ENCODE results near the gene ILKAP. TPM values are rescaled to one million over a fixed set of nuclear protein-coding genes. Genes with fewer than 3 reads are reported as not detected.

ILKAP gene
- polyA plus RNA-seq, 1 of the 3 experiments (the other 2 are of a cell fraction): 49.2 TPM

DNA sequence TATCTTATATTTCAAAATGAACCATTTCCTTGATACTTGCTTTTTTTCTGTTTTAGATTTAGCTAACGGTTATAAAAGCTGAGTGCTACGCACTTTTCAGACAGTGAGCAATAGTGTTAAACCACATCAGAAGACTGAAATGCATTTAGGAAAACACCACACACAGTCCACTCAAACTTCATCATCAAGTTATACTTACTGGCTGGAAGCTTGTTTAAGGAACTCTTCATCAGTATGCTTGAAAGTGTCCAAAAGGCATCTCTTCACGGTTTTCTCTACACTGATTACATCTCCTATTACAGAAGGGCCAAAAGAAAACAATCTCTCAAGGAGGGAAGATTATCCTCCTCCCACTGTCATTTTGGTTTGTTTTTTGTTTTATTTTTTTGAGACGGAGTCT, 19.7 kb downstream of the ILKAP start:
- WGBS (ENCODE audit: low lambda C conversion rate): 91% methylated on average over 4 of the region's 4 CpGs
- TF ChIP-seq TAF1 (IDR thresholded peaks at IDR 0.05; ENCODE audit: borderline replicate concordance, low read depth, low read length): no peak
- no peak for TF ChIP-seq TCF12 (IDR thresholded peaks at IDR 0.05)
- no peak for TF ChIP-seq FOSL2 (IDR thresholded peaks at IDR 0.05; ENCODE audit: borderline replicate concordance, low read depth)
- TF ChIP-seq MXI1 (IDR thresholded peaks at IDR 0.05; ENCODE audit: low read depth, low read length): no peak
- TF ChIP-seq JUND (IDR thresholded peaks at IDR 0.05): no peak
- TF ChIP-seq RFX5 (IDR thresholded peaks at IDR 0.05; ENCODE audit: low read length): no peak
- TF ChIP-seq, protein P1, sequence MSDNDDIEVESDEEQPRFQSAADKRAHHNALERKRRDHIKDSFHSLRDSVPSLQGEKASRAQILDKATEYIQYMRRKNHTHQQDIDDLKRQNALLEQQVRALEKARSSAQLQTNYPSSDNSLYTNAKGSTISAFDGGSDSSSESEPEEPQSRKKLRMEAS (IDR thresholded peaks at IDR 0.05; ENCODE audit: low read depth): no peak
- TF ChIP-seq NFIC (IDR thresholded peaks at IDR 0.05; ENCODE audit: borderline replicate concordance): no peak
- TF ChIP-seq GATA2 (CRISPR knock-in tag; IDR thresholded peaks at IDR 0.05): no peak
- TF ChIP-seq EP300 (IDR thresholded peaks at IDR 0.05; ENCODE audit: borderline replicate concordance in 1 of 2, low read depth in 1 of 2, low read length in 1 of 2): no peak
- no peak for TF ChIP-seq EZH2phosphoT487 (IDR thresholded peaks at IDR 0.05; ENCODE audit: borderline replicate concordance, low read depth)
- TF ChIP-seq, protein P2, sequence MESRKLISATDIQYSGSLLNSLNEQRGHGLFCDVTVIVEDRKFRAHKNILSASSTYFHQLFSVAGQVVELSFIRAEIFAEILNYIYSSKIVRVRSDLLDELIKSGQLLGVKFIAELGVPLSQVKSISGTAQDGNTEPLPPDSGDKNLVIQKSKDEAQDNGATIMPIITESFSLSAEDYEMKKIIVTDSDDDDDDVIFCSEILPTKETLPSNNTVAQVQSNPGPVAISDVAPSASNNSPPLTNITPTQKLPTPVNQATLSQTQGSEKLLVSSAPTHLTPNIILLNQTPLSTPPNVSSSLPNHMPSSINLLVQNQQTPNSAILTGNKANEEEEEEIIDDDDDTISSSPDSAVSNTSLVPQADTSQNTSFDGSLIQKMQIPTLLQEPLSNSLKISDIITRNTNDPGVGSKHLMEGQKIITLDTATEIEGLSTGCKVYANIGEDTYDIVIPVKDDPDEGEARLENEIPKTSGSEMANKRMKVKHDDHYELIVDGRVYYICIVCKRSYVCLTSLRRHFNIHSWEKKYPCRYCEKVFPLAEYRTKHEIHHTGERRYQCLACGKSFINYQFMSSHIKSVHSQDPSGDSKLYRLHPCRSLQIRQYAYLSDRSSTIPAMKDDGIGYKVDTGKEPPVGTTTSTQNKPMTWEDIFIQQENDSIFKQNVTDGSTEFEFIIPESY (IDR thresholded peaks at IDR 0.05; ENCODE audit: borderline replicate concordance, low read depth): no peak
- Histone ChIP-seq H3K27ac (ENCODE audit: low read depth in 2 of 2, low read length in 1 of 2) (no peak overlapping the region), H3K9me2 (no peaks in the 10 kb centered on the region), H3K27me3 (ENCODE audit: insufficient read depth) (no peaks in the 10 kb centered on the region), H2AFZ (ENCODE audit: low read depth) (no peak overlapping the region), H3K4me1 (ENCODE audit: control insufficient read depth in 1 of 2, insufficient read depth in 2 of 2, low read depth in 1 of 2, low read length in 1 of 2) (peaks cover 0 to 3% of the 10 kb centered on the region in 2 experiments; a peak in 1 of 4 replicates), H4K20me1 (ENCODE audit: insufficient read depth) (no peaks in the 10 kb centered on the region), H3K9me3 (no peaks in the 10 kb centered on the region), H3K79me2 (ENCODE audit: insufficient read depth) (no peaks in the 10 kb centered on the region; the same call in 1 of the 2 replicates), H3K36me3 (replicated peaks in 1 of 2; ENCODE audit: control insufficient read depth in 1 of 2, insufficient read depth in 2 of 2, low read length in 1 of 2) (peaks cover 77 to 90% of the 10 kb centered on the region in 2 experiments), H3K4me2 (no peak overlapping the region), H3F3A (replicated peaks; ENCODE audit: insufficient read depth) (no peaks in the 10 kb centered on the region), H3K9ac (no peak overlapping the region), H3K4me3 (ENCODE audit: low read depth in 2 of 2, low read length in 1 of 2) (no peak overlapping the region)
- ChIA-PET CTCF (interaction anchor here (0.9 to 1.2 kb wide), 2 partner anchors 72 to 80 kb away, joined by 3 to 4 read pairs; no protein-coding TSS in a partner anchor), POLR2A (no interaction called here)
- DNase-seq: no peak

DNA sequence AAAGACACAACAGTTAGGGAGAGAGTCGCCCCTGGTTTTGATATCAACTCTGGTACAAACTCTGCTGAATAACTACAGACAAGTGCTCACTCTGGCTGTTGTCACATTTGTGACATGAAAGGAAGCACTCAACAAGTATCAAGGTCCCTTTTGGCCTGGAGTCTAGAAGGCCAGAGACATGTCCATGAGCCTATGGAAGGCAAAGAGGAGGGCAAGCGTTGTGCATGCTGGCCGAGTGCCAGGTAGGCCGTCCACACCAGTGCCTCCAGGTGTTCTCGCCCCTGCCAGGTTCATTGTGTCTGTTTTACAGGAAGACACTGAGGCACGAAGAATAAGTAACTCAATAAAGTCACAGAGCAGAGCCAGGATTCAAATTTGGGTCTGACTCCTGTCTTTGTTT, 21.1 kb downstream of the ILKAP start:
- Histone ChIP-seq H3K27ac (ENCODE audit: low read depth in 2 of 2, low read length in 1 of 2) (no peak overlapping the region), H3K9me2 (no peaks in the 10 kb centered on the region), H3K4me2 (no peak overlapping the region), H3K9me3 (no peaks in the 10 kb centered on the region), H3F3A (replicated peaks; ENCODE audit: insufficient read depth) (peaks cover 1% of the 10 kb centered on the region), H3K9ac (no peak overlapping the region), H3K36me3 (replicated peaks in 1 of 2; ENCODE audit: control insufficient read depth in 1 of 2, insufficient read depth in 2 of 2, low read length in 1 of 2) (peaks cover 83 to 84% of the 10 kb centered on the region in 2 experiments), H4K20me1 (ENCODE audit: insufficient read depth) (no peaks in the 10 kb centered on the region), H3K4me3 (ENCODE audit: low read depth in 2 of 2, low read length in 1 of 2) (no peak overlapping the region), H2AFZ (ENCODE audit: low read depth) (no peak overlapping the region), H3K27me3 (ENCODE audit: insufficient read depth) (no peaks in the 10 kb centered on the region), H3K4me1 (ENCODE audit: control insufficient read depth in 1 of 2, insufficient read depth in 2 of 2, low read depth in 1 of 2, low read length in 1 of 2) (peaks cover 0 to 3% of the 10 kb centered on the region in 2 experiments; a peak in 1 of 4 replicates), H3K79me2 (ENCODE audit: insufficient read depth) (no peaks in the 10 kb centered on the region)
- TF ChIP-seq MEF2A (IDR thresholded peaks at IDR 0.05; ENCODE audit: borderline replicate concordance, low read depth) (no peak), GATA2 (CRISPR knock-in tag; IDR thresholded peaks at IDR 0.05) (no peak), FOXM1 (IDR thresholded peaks at IDR 0.05; ENCODE audit: low read depth) (no peak)
- TF ChIP-seq, protein P3, sequence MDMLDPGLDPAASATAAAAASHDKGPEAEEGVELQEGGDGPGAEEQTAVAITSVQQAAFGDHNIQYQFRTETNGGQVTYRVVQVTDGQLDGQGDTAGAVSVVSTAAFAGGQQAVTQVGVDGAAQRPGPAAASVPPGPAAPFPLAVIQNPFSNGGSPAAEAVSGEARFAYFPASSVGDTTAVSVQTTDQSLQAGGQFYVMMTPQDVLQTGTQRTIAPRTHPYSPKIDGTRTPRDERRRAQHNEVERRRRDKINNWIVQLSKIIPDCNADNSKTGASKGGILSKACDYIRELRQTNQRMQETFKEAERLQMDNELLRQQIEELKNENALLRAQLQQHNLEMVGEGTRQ (IDR thresholded peaks at IDR 0.05; ENCODE audit: borderline replicate concordance, low read depth, low read length): no peak
- WGBS (ENCODE audit: low lambda C conversion rate): 85% methylated on average over 6 of the region's 6 CpGs
- no peak for DNase-seq
- ChIA-PET POLR2A (no interaction called here), CTCF (no interaction called here)

Data from SK-N-SH (cell line).